Ovary (tissue), 9 donors: ENCODE data around the gene EFEMP1. TPM values are rescaled to one million over a fixed set of nuclear protein-coding genes. Genes with fewer than 3 reads are reported as not detected.

Experiments used
- DNase-seq, 5 donors: peaks; one replicate each; pipeline ENCODE4 v3.0.0-alpha.2; 2019 to 2020
- H3K27ac ChIP-seq, 2 donors: fragments of 200-600 bp; one replicate each; pipeline versions ENCODE4 v1.5.1 to v1.8.0; 2019 to 2022
- H3K27me3 ChIP-seq: fragments of 200-600 bp; one replicate; pipeline ENCODE4 v1.8.0; 2022
- H3K36me3 ChIP-seq: fragments of 200-600 bp; sonication (generic); one replicate; pipeline ENCODE4 v1.5.1; 2019
- H3K4me1 ChIP-seq: one replicate; pipeline ENCODE4 v1.8.1; 2013; ENCODE audit warnings: mild to moderate bottlenecking, moderate library complexity; ENCODE audit not compliant: insufficient read depth
- H3K4me3 ChIP-seq: fragments of 200-600 bp; sonication (generic); one replicate; pipeline ENCODE4 v1.5.1; 2017
- H3K9me3 ChIP-seq, 2 donors: fragments of 200-600 bp in 1 of 2; sonication (generic) in 1 of 2; one replicate each; pipeline versions ENCODE4 v1.5.1 to v1.8.1; 2013 to 2019; ENCODE audit warnings: mild to moderate bottlenecking in 1 of 2, moderate library complexity in 1 of 2
- CTCF ChIP-seq, 3 donors: fragments of 450-650 bp in 2 of 3; fragments of 200-600 bp in 1 of 3; IDR thresholded peaks; one replicate each; pipeline versions ENCODE4 v1.5.1 to v1.8.0; 2016 to 2022; ENCODE audit warnings: antibody characterized with exemption in 3 of 3, mild to moderate bottlenecking in 1 of 3
- EP300 ChIP-seq: sonication (generic); formaldehyde crosslinking; IDR thresholded peaks from one replicate; pipeline ENCODE4 v1.6.1; 2017; ENCODE audit warnings: antibody characterized with exemption
- POLR2A ChIP-seq: fragments of 450-650 bp; IDR thresholded peaks from one replicate; pipeline ENCODE4 v1.6.1; 2017; ENCODE audit warnings: antibody characterized with exemption, mild to moderate bottlenecking, moderate library complexity
- WGBS, 3 donors: extraction: QIAGEN DNeasy Blood & Tissue Kit in 1 of 3; methylation state at CpG; one replicate each; pipeline versions ENCODE4 v1.1.5 to v1.1.7; 2013 to 2017; 5-methylcytosine and 5-hydroxymethylcytosine counted together
- intact Hi-C, 4 donors: fragments of 100-400 bp; cut with DNase I; formaldehyde crosslinking; loops; one replicate each; pipeline versions ENCODE4 v1.11.0 to v1.15.1; 2022 to 2023
- polyA plus RNA-seq, 2 donors: library from polyadenylated mRNA; stranded (reverse); fragments of 200-250 nt in 1 of 2; fragments of 350-450 nt in 1 of 2; fragmentation: Illumina TruSeq in 1 of 2; extraction: RNeasy Lipid Tissue Mini Kit (QIAGEN cat#74804) in 1 of 2; gene quantifications; one replicate each; pipeline ENCODE4 v1.2.3, GENCODE V29; 2013 to 2014
- total RNA-seq, 7 donors: library from RNA; depleted of rRNA in 2 of 7; stranded (reverse); fragments of >200 nt in 2 of 7; fragmentation: NEBNext Ultra II Directional in 3 of 7; extraction: Animal tissue kit (Norgen Biotek cat#: 25700) in 3 of 7; gene quantifications; one replicate each; pipeline versions ENCODE4 v1.1.0 to v1.2.4, GENCODE V29; 2016 to 2023
- donor health status: DM: no; HTN: no; CAD: no; lungs with moderate emphysema.
- donor health status: DM: no; HTN: no; CAD: no.
- donor health status: Bipolar disorder and iron deficiency.
- donor health status: DM: yes; HTN: yes; CAD: no.
- donor health status: DM: no; HTN: no; CAD: no.
- donor health status: DM: yes; HTN: yes; CAD: no.

The EFEMP1 gene
- total and polyA plus RNA-seq, 9 donors: 204 to 482 (median 282) TPM

- no peaks in the 10 kb centered on the region for H3K27me3 ChIP-seq
- intact Hi-C loops: no loop called here
- H3K36me3 ChIP-seq: no peaks in the 10 kb centered on the region
- no peaks in the 10 kb centered on the region for H3K9me3 ChIP-seq
- no peak overlapping the region for H3K27ac ChIP-seq
- TF ChIP-seq CTCF (IDR thresholded peaks at IDR 0.05) (no peak), EP300 (no peak), POLR2A (no peak)
- WGBS, 3 donors: 82 to 87% (median 83%) methylated on average over 2 of the region's 2 CpGs
- H3K4me1 ChIP-seq: no peaks in the 10 kb centered on the region
- no peak for DNase-seq
- no peak overlapping the region for H3K4me3 ChIP-seq
These were observed 49.2 kb downstream of the EFEMP1 start for GRCh38 chr2:55874338-55874737.

- Histone ChIP-seq H3K27ac (no peak overlapping the region), H3K27me3 (no peaks in the 10 kb centered on the region), H3K4me3 (no peak overlapping the region), H3K4me1 (no peaks in the 10 kb centered on the region), H3K36me3 (no peaks in the 10 kb centered on the region), H3K9me3 (no peaks in the 10 kb centered on the region)
- TF ChIP-seq EP300 (no peak), CTCF (IDR thresholded peaks at IDR 0.05) (no peak), POLR2A (no peak)
- no peak for DNase-seq
- intact Hi-C loops: no loop called here
These were observed 51.9 kb downstream of the EFEMP1 start for GRCh38 chr2:55871637-55872036.

- peak in 2 of 5 donors; percentile 30 to 66 for DNase-seq
- intact Hi-C loops: no loop called here
- H3K36me3 ChIP-seq: no peaks in the 10 kb centered on the region
- 39 to 52% (median 45%) methylated on average over 5 of the region's 5 CpGs for WGBS, 3 donors
- H3K4me1 ChIP-seq: peaks cover under 1% of the 10 kb centered on the region
- no peak for TF ChIP-seq POLR2A
- no peak for TF ChIP-seq CTCF (IDR thresholded peaks at IDR 0.05)
- TF ChIP-seq EP300: no peak
- peak overlapping the region in 1 of 2 donors; percentile 37 for H3K27ac ChIP-seq
- H3K4me3 ChIP-seq: no peak overlapping the region
- H3K27me3 ChIP-seq: no peaks in the 10 kb centered on the region
- no peaks in the 10 kb centered on the region for H3K9me3 ChIP-seq
These were observed 53.8 kb downstream of the EFEMP1 start for GRCh38 chr2:55869637-55870325.

- Histone ChIP-seq H3K4me1 (peaks cover 12% of the 10 kb centered on the region), H3K9me3 (no peaks in the 10 kb centered on the region), H3K27me3 (no peaks in the 10 kb centered on the region), H3K36me3 (no peaks in the 10 kb centered on the region), H3K27ac (peak overlapping the region; percentile 6 to 43), H3K4me3 (no peak overlapping the region)
- TF ChIP-seq EP300 (no peak), CTCF (IDR thresholded peaks at IDR 0.05) (no peak), POLR2A (no peak)
- DNase-seq: no peak
- WGBS, 3 donors: 31 to 37% (median 36%) methylated on average over 2 of the region's 2 CpGs
- intact Hi-C loops: no loop called here
These were observed 58.3 kb downstream of the EFEMP1 start for GRCh38 chr2:55865096-55865835.
